Suppressor macrophage treated with lipopolysaccharide for 1 hour (primary cell): ENCODE data around the gene H3-3A.
A peak's percentile ranks its signal among the peaks of the same experiment; 100 is the strongest.

Source experiments
- DNase-seq, 3 donors: peaks; one replicate each; pipeline ENCODE4 v3.0.0-alpha.2; 2020 to 2022

H3-3A gene

DNA sequence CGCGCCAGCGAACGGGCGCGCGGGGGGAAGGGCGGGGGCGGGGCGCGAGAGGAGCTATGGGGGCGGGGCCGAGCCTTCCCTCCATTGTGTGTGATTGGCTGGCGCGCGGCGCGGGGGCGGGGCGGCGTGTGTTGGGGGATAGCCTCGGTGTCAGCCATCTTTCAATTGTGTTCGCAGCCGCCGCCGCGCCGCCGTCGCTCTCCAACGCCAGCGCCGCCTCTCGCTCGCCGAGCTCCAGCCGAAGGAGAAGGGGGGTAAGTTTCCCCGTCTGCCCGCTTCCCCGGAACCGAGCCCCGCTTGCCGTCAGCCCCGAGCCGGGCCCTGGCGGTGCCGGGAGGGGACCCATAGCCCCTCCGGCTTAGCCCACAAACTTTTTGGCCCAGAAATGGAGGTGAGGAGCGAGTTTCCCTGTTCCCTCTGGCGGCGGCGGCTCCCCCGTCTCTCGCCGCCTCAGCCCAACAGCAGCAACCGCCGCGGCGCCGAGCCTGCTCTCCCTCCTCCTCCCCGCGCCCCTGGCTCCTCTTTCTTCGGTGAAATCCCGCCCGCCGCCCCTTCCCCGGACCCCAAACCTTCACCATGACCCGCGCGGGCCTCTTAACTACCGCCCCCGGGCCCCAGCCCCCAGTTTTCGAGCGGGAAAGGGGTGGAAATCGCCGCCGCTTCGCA, at the start of gene H3-3A:
Gene H3-3A (plus strand): TSS at position 159 of the 666 bp plus-strand sequence. CDS start 1,636 bp downstream, outside the sequence.
- DNase-seq: peak; percentile 97 to 100 (median 99)

DNA sequence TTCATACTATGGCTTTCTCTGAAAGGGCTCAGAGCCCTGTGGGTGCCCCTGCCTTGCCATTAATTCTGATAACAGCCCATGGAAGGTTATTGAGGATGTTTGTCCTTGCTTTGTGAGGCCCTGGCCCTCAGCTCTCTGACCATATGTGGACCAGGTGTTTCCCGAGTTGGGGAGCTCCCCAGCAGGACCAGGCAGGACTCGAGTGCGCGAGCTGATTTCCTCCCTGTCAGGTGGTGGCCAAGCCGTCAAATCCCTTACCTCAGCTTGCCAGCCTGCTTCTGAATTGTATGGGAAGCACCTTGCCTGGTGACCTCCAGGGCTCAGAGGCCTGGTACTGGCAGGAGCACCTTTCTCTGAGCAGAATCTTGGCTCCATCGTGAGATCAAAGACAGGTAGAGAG, 45.4 kb upstream of the H3-3A start:
- DNase-seq: no peak

DNA sequence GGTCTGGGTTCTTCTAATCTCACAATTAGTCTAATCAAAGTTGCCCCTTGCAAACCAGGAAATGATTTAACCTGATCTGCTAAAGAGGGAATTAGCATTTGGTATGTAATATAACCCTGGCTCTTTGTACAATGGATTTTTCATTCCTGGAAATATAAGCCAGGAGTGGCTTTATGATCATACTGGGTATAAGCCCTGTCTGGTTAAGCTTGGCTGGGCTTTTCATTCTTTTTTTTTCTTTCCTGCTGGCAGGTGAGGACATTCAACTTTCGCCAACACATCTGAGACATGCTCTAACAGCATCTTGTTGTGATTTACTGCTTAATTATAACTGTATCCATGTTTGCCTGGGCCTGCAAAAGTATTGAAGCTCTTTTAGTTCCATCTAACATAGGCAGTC, 42.9 kb upstream of the H3-3A start:
- no peak for DNase-seq

DNA sequence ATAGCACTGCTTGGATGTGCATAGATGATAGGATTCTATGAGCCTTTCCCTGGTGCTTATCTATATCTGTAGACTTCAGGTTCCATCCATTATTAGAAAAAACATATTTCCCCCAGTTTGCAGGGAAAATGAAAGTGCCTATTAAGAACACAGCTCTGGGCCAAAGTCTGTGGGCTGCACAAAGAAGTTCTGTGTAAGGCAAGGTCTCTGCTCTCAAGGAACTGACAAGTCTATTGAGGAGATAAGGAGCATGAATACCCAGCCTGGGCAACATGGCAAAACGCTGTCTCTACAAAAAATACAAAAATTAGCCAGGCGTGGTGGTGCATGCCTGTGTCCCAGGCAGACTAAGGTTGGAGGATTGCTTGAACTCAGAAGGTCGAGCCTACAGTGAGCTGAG, 41.1 kb upstream of the H3-3A start:
- no peak for DNase-seq

DNA sequence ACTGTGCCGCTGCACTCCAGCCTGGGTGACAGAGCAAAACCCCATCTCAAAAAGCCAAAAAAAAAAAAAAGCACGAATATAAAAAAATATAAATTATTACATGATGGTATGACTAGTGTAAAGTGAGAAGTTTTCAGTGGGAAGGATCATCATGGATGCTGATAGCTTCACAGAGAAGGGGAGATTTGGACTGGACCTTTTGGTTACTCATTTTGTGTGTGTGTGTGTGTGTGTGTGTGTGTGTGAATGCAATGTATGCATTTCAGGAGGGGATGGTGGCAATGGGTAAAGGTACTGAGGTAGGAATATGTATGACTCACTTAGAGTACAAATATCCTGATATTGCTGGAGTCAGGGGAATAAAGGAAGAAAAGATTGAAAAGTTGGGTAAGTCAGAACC, 40.7 kb upstream of the H3-3A start:
- no peak for DNase-seq

DNA sequence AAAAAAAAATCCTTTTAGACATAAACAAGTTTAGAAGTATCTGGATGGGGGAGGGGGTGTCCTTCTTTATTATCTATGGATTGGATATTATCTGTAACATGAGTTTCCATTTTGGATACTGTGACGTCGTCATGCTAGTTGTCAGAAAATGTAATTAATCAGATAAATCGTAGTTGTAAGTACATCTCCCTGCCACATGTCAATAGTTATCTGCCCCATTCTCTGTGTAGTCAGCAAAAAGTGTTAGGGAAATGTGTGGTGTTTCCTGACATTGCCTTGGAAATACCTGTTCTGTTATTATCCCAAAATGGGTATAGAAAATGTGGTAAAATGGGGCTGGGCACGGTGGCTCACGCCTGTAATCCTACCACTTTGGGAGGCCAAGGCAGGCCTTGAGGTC, 38.8 kb upstream of the H3-3A start:
- no peak for DNase-seq

DNA sequence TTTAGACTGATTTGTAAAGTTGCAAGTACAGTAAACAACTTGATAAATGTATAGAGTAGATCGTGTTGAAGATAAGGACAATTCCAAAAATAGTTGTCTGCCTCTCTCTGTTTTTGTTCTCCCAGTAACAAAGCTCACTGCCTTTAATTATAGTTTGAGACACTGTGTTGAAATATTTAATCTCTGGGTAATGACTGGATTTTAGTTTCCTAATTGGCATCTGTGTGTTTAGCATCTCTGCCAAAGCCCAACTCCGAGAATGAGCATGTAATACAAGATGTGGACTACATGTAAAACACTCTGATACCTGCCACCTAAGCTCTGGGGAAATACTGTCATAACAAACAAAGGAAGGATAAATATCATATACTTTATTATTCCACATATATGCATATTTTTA, 35.7 kb upstream of the H3-3A start:
- no peak for DNase-seq

DNA sequence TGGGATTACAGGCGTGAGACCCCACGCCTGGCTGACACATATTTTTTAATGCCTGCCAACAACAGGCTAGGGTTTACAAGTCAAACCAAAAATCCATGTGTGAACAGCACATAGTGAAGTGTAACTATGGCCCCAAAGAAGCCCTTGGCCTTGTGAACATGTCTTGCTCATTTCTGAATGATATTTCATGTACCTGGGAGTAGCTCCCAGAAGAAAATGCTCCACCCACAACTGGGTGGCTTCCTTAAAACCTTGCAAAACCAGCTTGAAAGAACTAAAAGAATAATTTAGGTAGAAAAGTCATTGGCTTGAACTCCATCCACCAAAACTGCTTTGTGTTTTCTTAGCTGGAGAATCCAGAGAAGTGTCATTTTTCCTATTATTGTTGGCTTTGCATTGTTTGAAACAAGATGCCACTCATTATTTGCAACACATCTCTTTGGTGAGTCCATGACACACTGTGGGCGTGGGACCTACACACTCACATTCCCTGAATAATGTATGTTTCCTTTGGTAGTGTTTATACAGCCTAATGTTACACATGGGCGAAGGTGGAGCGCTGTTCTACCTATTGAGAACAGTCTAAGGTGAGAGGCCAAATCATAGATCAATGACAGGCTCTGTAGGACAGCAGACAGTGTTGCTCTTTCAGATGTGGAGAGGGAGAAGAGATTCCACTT, 34.8 kb upstream of the H3-3A start:
- DNase-seq: peak; percentile 30 to 40 (median 32)

DNA sequence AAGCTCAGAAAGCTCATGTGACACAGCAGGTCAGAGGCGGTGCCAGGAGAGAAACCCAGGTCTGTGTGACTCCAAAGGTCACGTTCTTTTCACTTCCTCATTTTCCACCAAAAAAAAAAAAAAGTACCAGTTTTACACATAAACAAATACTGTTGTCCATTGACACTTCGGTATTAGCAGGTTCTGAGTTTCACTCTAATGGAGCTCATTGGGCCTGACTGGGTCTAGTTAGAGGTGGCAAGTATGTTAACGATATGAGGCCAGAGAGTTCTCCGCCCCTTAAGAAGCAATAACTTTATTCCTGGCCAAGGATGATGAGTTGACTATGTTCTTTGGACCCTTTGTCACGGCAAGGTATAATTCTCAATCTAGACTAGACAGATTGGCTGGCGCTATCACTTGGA, 33.4 kb upstream of the H3-3A start:
- peak; percentile 88 to 98 (median 93) for DNase-seq

DNA sequence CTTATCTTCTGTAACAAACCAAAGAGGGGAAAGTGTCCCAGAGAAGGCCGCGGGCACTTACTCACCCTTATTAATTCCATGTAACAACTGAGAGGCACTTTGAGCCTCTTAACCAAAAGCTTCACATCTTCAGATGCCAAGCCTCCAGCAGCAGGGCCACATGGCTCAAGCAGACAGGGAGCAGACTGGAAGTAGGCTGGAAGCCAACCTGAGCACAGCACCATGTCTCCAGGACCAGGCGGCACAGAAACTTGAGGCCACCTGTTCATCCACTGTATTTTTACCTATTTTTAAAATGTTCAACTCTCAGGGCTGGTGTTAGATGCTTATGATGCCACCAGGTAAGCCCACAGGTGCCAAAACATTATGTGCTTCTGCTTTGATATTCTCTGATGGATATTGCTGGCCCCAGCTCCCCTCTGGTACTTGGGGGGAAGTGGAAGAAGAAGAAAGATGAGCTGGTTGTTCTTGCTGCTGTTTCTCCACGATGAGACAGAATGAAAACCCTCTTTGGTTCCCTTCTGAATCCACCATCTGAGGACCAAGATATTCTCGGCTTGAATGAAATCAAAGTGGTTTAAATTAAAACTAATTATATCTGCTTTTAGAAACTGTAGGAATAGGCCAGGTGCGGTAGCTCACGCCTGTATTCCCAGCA, 32.8 kb upstream of the H3-3A start:
- no peak for DNase-seq

DNA sequence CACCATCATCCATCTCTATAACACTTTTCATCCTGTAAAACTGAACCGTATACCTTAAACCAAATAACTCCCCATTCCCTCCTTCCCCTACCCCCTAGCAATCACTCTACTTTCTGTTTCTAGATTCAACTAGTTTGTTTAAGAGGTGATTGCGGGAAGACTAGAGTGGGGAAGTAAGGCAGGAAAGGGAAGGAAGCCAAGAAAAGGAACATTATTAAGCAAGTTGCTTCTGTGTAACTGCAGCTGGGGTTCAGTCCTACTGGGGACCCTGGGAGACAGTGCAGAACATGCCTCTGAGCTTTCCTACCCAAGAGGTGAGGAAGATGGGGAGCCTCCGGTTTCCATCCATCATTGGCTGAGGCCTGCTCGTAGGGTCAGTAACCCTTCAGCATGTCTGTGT, 28.9 kb upstream of the H3-3A start:
- peak; percentile 61 to 85 (median 64) for DNase-seq

DNA sequence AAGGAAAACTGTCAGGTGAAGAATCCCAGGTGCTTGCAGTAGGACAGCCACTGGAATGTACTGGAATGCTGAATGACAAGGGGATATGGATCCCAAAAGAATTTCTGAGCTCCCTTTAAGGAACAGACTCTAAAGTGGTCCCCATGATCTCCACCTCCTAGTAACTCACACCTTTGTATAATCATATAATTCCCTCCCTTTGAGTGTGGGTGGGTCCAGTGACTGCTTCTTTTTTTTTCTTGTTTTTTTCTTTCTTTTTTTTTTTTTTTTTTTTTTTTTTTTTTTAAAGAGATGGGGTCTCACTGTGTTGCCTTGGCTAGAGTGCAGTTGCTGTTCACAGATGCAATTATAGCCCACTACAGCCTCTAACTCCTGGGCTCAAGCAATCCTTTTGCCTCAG, 28.5 kb upstream of the H3-3A start:
- DNase-seq: no peak

DNA sequence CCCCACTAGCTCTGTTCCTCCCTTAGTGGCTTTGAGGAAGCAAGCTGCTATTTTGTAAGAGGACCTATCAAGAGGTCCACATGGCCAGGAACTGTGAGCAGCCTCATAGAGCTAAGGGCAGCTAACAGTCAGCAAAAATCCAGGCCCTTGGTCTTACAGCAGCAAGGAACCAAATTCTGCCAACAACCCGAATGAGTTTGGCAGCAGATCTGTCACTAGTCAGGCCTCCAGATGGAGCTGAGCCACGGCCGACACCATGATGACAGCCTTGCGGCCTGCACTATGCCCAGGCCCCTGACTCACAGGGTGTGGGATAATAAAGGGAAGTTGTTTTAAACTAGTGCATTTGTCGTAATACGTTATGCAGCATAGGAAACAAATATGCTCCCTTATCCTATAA, 28.0 kb upstream of the H3-3A start:
- peak; percentile 95 to 99 (median 98) for DNase-seq

DNA sequence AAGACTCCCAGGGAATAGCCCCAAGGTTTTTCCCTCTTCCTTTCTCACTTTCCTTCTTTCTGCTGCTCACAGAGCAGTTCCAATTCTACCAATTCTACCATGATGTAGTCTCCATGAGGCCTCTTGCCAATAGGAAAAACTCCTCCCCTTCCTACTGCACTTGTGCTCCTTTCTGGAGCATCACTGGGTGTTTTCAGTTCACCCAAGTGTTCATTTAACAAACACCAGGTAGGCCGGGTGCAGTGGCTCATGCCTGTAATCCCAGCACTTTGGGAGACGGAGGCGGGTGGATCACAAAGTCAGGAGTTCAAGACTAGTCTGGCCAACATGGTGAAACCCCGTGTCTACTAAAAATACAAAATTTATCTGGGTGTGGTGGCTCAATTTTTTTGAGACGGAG, 26.6 kb upstream of the H3-3A start:
- DNase-seq: peak; percentile 33 to 44 (median 36)

DNA sequence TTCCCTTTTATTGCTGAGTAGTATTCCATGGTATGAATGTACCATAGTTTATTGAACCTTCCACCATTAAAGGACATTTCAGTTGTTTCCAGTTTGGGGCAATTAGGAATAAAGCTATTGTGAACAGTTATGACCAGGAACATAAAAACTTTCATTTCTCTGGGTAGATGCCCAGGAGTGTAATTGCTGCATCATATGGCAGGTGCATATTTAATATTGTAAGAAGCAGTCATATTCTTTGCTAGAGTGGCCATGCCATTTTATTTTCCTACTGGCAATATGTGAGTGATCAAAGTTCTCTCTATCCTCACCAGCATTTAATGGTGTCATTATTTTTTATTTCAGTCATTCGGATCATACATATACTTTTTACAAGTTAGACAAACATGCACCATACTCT, 23.9 kb upstream of the H3-3A start:
- no peak for DNase-seq

DNA sequence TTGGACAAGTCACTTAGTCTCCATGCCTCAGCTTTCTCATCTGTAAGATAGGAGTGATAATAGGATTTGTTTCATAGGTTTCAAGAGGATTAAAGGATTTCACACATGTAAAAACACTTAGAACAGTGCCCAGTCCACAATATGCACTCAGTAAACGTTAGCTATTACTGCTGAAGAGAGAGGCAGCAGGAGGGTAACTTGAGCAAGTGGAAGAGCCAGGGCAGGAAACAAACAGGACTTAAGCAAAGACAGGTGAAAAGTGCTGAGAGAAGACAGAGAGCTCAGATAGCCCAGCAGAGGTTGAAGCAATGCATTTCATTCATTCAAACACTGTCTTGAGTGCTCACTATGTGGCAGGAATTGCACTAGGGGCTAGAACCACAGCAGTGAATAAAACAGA, 21.1 kb upstream of the H3-3A start:
- DNase-seq: peak in 1 of 3 donors; percentile 15

DNA sequence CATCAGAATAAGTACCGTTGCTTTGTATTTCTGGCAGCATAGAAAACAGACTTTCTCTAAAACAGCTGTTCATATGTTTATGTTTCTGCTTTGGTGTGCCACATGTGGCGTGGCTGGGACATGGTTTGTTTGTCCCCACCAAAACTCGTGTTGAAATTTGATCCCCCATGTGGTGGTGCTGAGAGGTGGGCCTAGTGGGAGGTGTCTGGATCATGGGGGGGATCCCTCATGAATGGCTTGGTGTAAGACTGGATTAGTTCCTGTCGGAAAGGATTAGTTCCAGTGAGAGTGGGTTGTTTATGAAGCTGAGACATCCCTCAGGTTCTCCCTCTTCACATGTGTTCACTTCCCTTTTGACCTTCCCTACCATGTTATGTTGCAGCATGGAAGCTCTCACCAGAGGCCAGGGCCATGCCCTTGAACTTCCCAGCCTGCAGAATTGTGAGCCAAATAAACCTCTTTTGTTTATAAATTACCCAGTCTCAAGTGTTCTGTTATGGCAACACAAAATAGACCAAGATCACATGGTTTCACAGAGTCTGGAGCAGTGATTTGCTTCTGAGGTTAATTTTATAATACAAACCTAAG, 17.9 kb upstream of the H3-3A start:
- peak in 1 of 3 donors; percentile 18 for DNase-seq

DNA sequence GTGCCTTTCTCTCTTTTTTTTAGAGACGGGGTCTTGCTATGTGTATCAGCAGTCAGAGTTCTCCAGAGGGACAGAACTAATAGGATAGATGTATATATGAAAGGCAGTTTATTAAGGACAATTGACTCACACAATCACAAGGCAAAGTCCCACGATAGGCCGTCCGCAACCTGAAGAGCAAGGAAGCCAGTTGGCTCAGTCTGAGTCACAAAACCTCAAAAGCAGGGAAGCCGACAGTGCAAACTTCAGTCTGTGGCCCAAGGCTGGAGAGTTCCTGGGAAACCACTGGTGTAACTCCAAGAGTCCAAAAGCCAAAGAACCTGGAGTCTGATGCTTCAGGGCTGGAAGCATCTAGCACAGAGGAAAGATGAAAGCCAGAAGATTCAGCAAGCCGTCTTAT, 16.3 kb upstream of the H3-3A start:
- peak; percentile 86 to 90 (median 88) for DNase-seq

DNA sequence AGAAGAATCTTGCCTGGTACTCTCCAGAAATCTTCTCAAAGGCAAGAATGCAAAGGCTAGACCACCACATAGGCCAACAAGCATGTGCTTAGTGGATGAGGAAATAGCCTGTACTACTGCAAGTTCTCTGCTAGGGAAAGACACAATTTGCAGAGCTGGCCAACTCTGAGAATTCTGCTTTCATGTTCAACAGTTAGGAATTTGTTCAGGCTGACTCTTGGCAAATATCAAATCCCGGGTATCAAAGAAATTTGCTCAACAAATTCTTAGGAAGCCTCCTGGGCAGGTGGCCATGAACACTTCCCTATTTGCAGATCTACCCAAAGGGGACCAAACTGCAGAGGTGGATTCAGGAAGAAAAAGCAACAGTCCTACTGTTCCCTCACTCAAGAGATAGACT, 15.0 kb upstream of the H3-3A start:
- DNase-seq: peak in 1 of 3 donors; percentile 18

DNA sequence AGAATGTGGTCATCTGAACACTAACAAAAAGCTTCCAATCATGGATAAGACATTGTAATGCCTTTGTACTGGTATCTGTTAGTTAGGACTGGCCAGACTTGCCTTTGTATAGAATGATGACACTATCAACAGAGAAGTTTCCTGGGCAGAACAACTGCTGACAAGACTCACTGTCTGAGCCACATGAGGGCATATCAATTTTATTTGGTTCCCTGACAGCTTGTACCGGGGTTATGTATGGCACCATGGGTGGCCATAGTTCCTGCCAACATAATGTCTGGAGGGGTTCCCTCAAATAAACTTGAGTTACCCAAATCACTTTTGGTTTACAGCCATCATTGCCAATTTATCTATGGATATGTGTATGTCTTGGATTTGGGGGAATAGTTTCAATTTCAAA, 13.6 kb upstream of the H3-3A start:
- peak in 1 of 3 donors; percentile 15 for DNase-seq

DNA sequence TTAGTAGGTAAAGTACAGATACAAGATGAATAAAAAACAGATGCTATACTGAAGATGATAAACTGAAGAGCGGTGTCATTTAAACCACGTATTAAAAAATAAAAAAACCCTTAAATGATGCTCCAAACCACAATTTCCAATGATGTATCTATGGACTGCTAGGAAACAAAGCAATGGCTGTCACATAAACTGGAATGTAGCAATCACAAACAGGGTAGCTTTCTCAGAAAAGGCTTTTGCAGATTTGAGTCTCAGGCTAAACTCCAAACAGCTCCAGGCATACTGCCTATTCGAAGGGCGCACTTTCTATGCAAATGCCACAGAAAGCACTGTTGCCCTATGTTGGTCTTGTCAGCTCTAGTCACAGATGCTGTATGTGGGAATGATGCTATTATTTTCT, 12.4 kb upstream of the H3-3A start:
- peak in 1 of 3 donors; percentile 16 for DNase-seq

DNA sequence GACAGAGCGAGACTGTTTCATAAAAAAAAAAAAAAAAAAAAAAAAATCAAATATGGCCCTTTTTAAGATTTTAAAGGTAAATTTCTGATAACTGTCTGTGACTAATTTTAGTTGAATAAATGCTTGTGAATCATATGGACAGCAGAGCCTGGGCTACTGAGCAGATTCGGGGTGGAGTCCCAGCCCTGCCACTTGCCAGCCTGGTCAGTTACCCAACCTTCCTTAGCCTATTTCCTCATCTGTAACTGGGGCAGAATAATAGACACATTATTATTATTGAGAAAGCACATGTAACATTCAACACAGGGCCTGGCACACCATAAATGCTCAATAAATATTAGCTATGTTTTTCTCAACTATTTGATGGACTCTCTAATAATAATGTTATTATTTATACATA, 11.2 kb upstream of the H3-3A start:
- DNase-seq: peak; percentile 79 to 83 (median 82)

DNA sequence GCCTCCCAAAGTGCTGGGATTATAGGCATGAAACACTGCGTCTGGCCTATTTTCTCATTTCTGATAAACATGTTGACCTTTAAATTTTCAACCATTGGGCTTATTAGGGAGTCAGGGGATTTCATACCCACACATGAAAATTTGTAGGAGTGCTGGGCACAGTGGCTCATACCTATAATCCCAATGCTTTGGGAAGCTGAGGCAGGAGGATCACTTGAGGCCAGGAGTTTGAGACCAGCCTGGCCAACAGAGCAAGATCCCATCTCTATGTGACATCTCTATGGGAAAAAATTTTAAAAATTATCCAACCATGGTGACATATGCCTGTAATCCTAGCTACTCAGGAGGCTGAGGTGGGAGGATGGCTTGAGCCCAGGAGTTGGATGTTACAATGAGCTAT, 10.5 kb upstream of the H3-3A start:
- DNase-seq: no peak
